IPS DF 6.9 (cell line): ENCODE results near the gene ANP32A.

ENCODE experiments used
- DNase-seq: peaks from one replicate; pipeline ENCODE4 v3.0.0-alpha.2; 2013; ENCODE audit warnings: low read depth, low spot score
- H3K27ac ChIP-seq: one replicate; pipeline ENCODE4 v1.5.1; 2013; ENCODE audit warnings: low read length, control low read depth
- H3K27me3 ChIP-seq: 2 replicates; pipeline ENCODE4 v1.6.1; 2013; ENCODE audit warnings: mild to moderate bottlenecking, low read length; ENCODE audit not compliant: control insufficient read depth, insufficient read depth
- H3K36me3 ChIP-seq: 2 replicates; pipeline ENCODE4 v1.6.1; 2013; ENCODE audit warnings: low read length; ENCODE audit not compliant: control insufficient read depth, insufficient read depth
- H3K4me1 ChIP-seq: 2 replicates; pipeline ENCODE4 v1.6.1; 2013; ENCODE audit warnings: low read length; ENCODE audit not compliant: control insufficient read depth, insufficient read depth
- H3K4me3 ChIP-seq: 2 replicates; pipeline ENCODE4 v1.5.1; 2013; ENCODE audit warnings: mild to moderate bottlenecking, low read length
- H3K9me3 ChIP-seq: 2 replicates; pipeline ENCODE4 v1.6.1; 2013; ENCODE audit warnings: low read length, inconsistent platforms; ENCODE audit not compliant: control insufficient read depth, insufficient read depth
- WGBS: extraction: QIAGEN DNeasy Blood & Tissue Kit; methylation state at CpG from one replicate; pipeline ENCODE4 v1.1.7; 2013; ENCODE audit warnings: mixed read lengths, missing lambda C conversion rate; ENCODE audit not compliant: insufficient read length, insufficient coverage; 5-methylcytosine and 5-hydroxymethylcytosine counted together

The ANP32A gene

DNA sequence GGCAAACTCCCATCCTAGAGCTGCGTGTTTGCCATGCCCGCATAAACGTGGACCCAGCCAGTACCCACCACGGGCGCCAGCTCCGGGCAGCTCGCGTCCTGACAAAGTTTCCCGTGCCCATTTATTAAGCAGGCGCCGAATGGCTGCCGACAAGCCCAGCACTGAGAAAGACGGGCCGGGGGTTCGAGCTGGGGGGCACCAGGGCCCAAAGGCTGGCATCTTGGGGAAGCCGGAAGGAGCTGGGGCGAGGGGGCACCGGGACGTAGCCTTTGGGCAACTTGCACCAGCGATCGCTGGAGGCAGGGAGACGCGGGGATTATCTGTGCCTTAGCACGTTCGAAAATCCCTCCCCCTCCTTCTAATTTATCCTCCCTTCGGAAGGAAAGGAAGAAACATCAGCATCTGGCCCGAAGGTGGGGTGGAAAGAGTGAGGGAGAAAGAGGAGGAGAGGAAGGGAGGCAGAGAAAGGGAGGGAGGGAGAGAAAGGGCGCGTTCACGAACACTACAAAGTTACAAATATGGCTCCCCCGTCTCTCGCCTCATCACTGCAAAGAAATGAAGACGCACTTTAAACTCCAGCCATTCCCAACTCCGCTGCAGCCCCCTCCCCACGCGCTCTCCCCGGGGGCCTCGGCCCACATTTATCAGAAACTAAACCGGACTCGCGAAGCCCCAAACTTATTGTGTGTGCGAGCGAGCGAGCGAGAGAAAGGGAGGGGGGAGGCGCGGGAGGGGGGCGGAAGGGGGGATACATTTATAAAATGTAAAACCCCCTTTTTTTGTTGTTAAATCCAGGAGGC lies 1.0 kb downstream of the ANP32A start:
- H3K9me3 ChIP-seq: no peaks in the 10 kb centered on the region
- no CpG with 5 or more reads among the region's 48 CpGs for WGBS

DNA sequence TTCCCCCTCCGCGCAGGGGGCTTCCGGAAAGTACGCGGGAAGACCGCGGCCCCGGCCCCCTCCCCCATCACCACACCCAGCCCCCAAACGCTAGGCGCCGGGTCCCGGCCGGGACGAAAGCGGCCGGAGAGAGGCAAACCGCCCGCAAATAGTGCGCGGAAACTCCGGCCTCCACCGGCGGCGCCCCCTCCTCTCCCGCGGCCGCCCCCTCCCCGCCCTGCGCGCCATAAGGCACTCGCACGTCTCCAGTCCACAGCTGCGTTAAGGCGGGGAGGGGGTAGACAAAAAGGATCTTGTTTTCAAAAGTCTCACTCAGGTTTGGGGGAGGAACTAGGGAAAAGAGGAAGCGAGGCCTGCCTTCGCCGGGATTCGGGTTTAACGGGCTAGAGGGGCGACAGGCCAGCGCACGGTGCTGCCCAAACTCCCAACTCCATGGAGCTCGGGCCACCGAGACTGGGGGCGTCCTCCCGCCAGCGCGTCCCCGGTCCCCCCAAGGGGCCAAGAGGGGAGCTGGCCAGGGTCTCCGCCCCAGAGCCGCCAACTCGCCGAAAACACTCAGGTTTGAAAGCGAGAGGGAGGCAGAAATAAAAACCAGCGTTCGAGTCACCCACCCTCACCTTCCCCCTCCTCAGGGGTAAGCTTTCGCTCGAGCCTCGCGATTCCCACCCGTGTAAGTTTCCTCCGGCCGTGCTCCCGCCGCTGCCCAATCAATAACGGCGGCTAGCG lies 1.8 kb downstream of the ANP32A start:
- WGBS: no CpG with 5 or more reads among the region's 68 CpGs
- Histone ChIP-seq H3K27ac (no peak overlapping the region), H3K36me3 (no peaks in the 10 kb centered on the region; the same call in 1 of the 2 replicates), H3K4me3 (peak overlapping the region; percentile 95; the same call in 1 of the 2 replicates), H3K9me3 (no peaks in the 10 kb centered on the region), H3K27me3 (peaks cover 9% of the 10 kb centered on the region), H3K4me1 (peaks cover 2% of the 10 kb centered on the region; the same call in 1 of the 2 replicates)
- no peak for DNase-seq

More for the DNA sequence above, 1.0 kb downstream of the ANP32A start:
- H3K27me3 ChIP-seq: peaks cover 11% of the 10 kb centered on the region
- DNase-seq: no peak
- no peak overlapping the region for H3K27ac ChIP-seq
- H3K4me3 ChIP-seq: peak overlapping the region; percentile 95
- H3K36me3 ChIP-seq: no peaks in the 10 kb centered on the region; the same call in 1 of the 2 replicates
- peaks cover 2% of the 10 kb centered on the region; the same call in 1 of the 2 replicates for H3K4me1 ChIP-seq

DNA sequence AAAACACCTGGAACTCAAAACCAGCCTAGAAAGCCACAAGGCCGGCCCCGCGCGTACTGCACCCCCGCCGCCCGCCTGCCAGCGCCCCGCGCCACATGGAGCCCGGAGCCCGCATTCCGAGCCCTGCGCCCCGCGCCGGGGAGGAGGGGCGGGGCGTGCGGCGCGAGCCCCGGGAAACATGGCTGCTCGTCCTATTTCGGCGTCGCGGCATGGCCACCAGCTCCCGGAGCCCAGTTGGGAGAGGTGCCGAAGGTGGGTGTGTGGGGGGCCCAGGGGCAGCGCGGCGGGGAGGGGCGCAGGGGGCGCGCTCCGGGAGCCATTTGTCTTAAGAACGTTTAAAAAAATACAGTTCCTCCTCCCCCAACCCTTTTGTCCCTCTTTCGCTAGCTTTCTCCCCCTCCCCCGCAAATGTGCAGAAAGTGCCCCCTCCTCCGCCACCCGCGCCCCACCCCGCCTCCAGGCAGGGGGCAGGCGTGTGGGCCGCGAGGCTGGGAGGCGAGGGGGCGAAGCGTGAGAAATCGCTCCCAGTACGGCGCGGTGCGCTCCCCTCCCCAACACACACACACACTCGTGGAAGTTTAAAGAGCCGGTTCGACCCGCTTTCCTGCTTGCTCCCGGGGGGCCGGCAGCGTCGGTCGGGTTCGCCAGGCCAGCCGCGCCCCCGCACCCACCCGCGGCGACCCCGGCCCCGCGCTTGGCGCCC lies 2.5 kb downstream of the ANP32A start:
- no peaks in the 10 kb centered on the region; the same call in 1 of the 2 replicates for H3K36me3 ChIP-seq
- H3K9me3 ChIP-seq: no peaks in the 10 kb centered on the region
- peaks cover 9% of the 10 kb centered on the region for H3K27me3 ChIP-seq
- no CpG with 5 or more reads among the region's 75 CpGs for WGBS
- DNase-seq: no peak
- H3K4me1 ChIP-seq: peaks cover 2% of the 10 kb centered on the region; the same call in 1 of the 2 replicates
- H3K4me3 ChIP-seq: peak overlapping the region; percentile 95; the same call in 1 of the 2 replicates
- H3K27ac ChIP-seq: no peak overlapping the region

DNA sequence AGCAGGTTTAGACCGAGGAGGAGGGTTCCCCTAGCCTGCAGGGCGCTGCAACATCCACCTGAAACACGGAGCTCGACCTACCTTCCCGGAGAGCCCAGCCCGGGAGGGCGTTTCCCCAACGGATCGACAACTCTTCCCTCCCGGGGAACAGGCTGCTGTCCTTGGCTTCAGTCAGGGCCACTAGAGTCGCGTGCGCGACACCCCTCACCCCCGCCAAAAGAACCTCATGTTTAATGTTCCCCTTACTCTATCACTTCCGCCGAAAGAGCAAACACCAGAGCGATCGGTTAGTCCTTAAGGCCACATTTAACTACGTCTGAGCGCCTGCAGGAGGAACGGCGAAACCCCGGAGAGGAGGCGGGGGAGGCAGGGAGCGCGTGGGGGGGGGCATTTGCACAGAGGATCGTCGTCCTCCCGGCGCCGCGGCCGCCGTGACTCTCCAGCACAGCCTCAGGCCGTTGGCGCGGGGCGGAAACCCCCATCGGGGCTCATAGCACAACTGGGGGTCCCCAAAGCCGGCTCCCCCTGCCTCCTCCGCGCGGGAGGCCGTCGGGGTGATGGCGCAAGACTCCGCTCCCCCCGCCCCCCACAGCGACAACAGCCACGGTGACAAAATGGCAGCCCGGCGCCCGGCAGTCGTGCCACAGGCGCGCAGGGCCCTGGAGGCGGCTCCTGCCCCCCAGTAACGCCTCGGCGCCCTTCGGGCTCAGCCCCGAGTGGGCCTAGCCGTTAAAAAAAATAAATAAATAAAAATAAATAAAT lies 3.2 kb downstream of the ANP32A start:
- no CpG with 5 or more reads among the region's 64 CpGs for WGBS
- H3K27ac ChIP-seq: no peak overlapping the region

DNA sequence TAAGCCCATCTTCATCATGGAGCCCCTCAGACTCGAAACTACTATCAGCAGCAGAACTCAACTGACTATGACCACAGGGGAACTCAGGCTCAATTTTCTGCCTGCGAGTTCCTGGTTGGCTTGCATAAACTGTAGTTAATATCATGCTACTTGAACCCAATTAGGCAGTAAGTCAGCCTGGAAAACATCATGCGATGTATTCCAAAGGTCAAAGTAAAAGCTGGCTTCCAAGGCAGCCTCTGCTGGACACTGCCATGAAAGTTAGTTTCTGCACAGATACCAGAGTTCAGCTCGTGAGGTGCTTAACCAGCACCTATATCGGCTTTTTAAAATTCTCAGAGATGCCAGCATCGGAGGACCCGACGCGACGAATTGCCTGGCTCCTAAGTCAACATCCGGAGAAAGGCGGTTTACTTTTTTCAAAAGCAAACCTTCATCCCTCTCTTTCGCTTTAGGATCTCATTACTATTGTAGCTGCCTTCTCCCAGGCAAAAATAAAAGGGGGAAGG lies 3.8 kb downstream of the ANP32A start:
- Histone ChIP-seq H3K4me1 (peaks cover 5% of the 10 kb centered on the region), H3K4me3 (peak overlapping the region; percentile 95; the same call in 1 of the 2 replicates), H3K27me3 (peaks cover 3% of the 10 kb centered on the region; the same call in 1 of the 2 replicates), H3K27ac (no peak overlapping the region), H3K9me3 (no peaks in the 10 kb centered on the region), H3K36me3 (no peaks in the 10 kb centered on the region; the same call in 1 of the 2 replicates)
- no CpG with 5 or more reads among the region's 13 CpGs for WGBS
- no peak for DNase-seq

More for the DNA sequence above, 3.2 kb downstream of the ANP32A start:
- Histone ChIP-seq H3K27me3 (peaks cover 6% of the 10 kb centered on the region; the same call in 1 of the 2 replicates), H3K36me3 (no peaks in the 10 kb centered on the region; the same call in 1 of the 2 replicates), H3K4me1 (peaks cover 2% of the 10 kb centered on the region), H3K9me3 (no peaks in the 10 kb centered on the region), H3K4me3 (peak overlapping the region; percentile 95)
- DNase-seq: no peak

DNA sequence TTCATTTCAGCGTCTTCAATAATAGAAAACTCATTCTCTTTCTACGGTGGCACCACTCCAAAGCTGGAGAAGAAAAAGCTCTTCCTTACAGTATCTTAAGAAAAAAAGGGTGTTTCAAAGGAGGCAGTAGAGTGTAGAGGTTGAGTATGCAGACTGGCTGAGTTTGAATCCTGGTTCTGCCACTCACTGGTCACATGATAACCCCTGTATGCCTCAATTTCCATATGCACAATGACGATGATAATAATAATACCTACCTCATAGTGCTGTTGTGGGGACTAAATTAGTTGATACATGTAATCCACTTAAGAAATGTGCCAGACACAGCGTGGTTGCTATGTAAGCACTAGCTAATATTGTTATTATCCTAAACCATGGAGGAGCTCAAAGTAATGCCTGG lies 4.5 kb downstream of the ANP32A start:
- Histone ChIP-seq H3K4me3 (no peak overlapping the region), H3K27me3 (no peaks in the 10 kb centered on the region), H3K9me3 (no peaks in the 10 kb centered on the region), H3K4me1 (peaks cover 6% of the 10 kb centered on the region), H3K27ac (no peak overlapping the region), H3K36me3 (no peaks in the 10 kb centered on the region; the same call in 1 of the 2 replicates)
- no peak for DNase-seq
- WGBS: no CpG with 5 or more reads among the region's 4 CpGs

DNA sequence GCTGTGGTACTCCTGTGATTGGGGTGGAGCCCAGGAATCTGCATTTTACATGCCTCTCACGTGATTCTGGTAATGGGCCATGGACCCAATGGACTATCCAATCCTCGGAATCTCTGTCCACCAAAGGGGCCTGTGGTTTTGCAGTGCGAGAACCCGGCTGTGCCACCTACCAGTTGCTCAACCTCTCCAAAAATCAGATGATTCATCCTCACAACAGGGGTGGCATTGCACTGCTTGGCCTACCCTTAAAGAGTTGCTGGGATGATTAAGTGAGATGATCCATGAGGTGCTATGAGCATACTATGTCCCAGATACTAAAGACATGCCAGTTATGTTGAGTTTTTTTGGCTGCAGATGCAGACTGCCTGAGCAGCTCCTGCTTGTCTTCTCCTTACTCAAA lies 5.1 kb downstream of the ANP32A start:
- Histone ChIP-seq H3K27me3 (no peaks in the 10 kb centered on the region), H3K9me3 (no peaks in the 10 kb centered on the region), H3K4me1 (peaks cover 7% of the 10 kb centered on the region), H3K27ac (no peak overlapping the region), H3K4me3 (no peak overlapping the region), H3K36me3 (no peaks in the 10 kb centered on the region; the same call in 1 of the 2 replicates)
- DNase-seq: no peak
- WGBS: no CpG with 5 or more reads among the region's 4 CpGs

DNA sequence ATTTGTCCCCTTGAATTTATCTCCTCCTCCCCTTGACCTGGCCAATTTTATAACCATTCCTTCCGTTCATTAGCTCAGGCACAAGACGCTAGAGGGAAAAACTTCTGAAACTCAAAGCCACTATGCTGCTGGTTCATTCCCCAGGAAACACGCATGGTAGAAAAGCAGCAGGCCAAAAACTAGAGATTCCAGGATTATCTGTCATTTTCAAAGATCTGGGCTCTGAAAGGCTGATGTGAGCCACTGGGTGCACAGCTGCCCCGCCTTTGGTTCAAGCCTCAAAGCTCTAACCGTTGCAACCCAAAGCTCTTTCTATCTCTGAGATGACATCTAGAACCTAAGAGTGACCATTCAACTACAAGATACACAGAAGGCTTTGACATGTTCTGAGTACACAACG lies 6.1 kb downstream of the ANP32A start:
- DNase-seq: no peak
- Histone ChIP-seq H3K4me1 (peaks cover 7% of the 10 kb centered on the region), H3K4me3 (no peak overlapping the region), H3K27ac (no peak overlapping the region), H3K36me3 (no peaks in the 10 kb centered on the region; the same call in 1 of the 2 replicates), H3K27me3 (no peaks in the 10 kb centered on the region), H3K9me3 (no peaks in the 10 kb centered on the region)
- no CpG with 5 or more reads among the region's 6 CpGs for WGBS

DNA sequence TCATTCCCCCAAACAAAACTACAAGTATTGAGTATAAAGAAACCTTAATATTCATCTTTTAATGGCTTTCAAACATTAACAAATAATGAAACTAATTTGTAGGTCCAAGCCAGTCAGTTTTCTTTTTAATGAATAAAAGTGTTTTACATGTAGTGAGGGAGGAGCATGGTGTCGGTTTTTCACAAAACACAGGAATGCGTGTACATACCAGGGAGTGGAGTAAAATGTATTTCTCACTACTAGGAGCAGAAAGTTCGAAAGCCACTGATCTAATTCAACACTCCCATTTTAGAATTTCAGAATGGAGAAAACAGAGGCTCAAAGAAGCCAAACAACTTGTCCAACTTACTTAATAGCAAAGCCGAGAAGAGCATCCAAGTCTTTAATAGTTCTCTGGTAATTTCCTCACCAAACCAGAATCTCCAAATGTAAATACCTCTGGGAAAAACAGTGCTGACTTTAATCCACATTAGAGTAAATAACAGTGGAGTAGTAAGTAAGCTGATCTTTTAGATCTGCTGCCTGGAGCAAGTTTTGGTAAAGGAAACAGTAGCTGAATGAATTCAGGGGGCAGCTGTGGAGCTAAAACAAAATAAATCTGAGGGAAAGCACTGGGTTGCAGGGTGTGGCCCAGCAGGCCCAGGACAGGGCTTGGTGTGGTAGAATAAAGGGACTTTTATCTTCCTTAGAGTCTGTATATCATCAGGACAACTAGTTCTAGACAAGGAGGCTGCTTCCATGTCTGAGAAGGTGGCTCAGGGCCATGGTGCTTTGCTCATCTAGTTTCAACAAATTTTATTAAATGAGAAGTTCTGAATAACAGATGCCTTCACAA lies 7.9 kb downstream of the ANP32A start:
- Histone ChIP-seq H3K27ac (no peak overlapping the region), H3K4me1 (peaks cover 7% of the 10 kb centered on the region), H3K4me3 (no peak overlapping the region), H3K36me3 (no peaks in the 10 kb centered on the region; the same call in 1 of the 2 replicates), H3K9me3 (no peaks in the 10 kb centered on the region), H3K27me3 (no peaks in the 10 kb centered on the region)
- no peak for DNase-seq
- WGBS: no CpG with 5 or more reads among the region's 4 CpGs
